Omental fat pad (tissue), 4 donors: Measurements from ENCODE around the gene SSBP3. TPM values are rescaled to one million over a fixed set of nuclear protein-coding genes. Genes with fewer than 3 reads are reported as not detected.

Experiments used
- ATAC-seq: fragments of 150-250 bp; one replicate; pipeline ENCODE4 v1.9.1; 2016; ENCODE audit warnings: mild to moderate bottlenecking, moderate library complexity; ENCODE audit not compliant: low FRiP score
- DNase-seq: peaks from one replicate; pipeline ENCODE4 v3.0.0-alpha.2; 2019; ENCODE audit warnings: low spot score
- CTCF ChIP-seq, 3 donors: fragments of 450-650 bp; IDR thresholded peaks; one replicate each; pipeline ENCODE4 v1.5.1; 2016 to 2017; ENCODE audit warnings: antibody characterized with exemption in 3 of 3, mild to moderate bottlenecking in 3 of 3, moderate library complexity in 2 of 3
- total RNA-seq, 4 donors: library from RNA; depleted of rRNA; stranded (reverse); fragments of >200 nt; gene quantifications; one replicate each; pipeline ENCODE4 v1.1.0, GENCODE V29; 2016

SSBP3 gene
- total RNA-seq, 4 donors from 2014 or later: 21.0 to 32.6 (median 22.9) TPM

GRCh38 chr1:54371942-54372275 lies 34.3 kb downstream of the SSBP3 start:
- ATAC-seq: no peak
- DNase-seq: no peak
- TF ChIP-seq CTCF (IDR thresholded peaks at IDR 0.05): no peak

GRCh38 chr1:54371038-54371941 lies 34.9 kb downstream of the SSBP3 start:
- DNase-seq (no peak), ATAC-seq (no peak)
- TF ChIP-seq CTCF (IDR thresholded peaks at IDR 0.05): no peak

DNA sequence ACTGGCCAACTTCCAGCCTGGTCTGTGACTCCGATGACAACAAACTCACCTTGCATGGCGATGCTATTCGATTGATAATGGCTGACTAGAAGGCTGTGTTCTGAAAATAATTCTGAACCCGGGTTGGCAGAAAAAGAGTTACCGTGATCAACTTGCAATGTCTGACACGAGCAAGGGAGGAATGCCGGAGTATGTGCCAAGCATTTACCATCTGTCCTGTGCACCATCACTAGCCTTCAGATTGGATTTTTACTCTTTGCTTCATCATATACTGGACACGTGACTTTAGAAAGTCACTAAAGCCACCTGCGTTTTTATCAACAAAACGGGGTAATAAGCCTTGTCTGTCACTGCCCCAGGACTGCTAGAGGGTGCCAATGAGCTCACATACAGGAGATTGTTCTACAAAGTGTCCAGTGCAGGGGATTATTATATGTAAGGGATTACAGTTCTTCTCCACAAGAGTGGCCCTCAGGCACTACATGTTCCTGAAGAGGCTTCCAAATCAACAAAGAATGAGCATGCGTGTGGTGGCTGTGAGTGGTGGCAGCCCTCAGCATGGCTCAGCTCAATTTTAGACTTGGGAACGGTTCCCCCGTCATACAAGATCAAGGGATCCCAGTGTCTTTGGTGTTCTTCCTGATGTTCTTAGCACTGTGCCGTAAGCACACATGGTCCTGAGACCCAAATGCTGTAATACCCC lies 35.8 kb downstream of the SSBP3 start:
- DNase-seq (no peak), ATAC-seq (no peak)
- no peak for TF ChIP-seq CTCF (IDR thresholded peaks at IDR 0.05)

DNA sequence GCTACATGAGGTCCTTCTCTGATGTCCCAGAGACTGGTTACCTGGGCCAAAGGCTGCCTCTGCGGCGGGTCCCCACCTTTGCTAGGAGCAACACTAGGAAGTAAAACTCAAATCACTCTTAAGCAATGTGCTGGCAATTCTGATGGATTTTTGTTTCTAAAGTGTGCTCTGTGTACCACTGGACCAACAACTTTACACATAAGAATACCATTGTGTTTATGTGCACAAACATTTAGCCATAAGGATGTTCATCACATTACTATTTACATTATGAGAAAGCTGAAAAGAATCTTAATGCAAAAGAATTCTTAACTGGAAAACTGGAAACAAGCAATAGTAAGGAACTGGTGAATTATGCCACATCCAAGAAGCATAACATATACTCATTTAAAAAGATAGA lies 38.6 kb downstream of the SSBP3 start:
- TF ChIP-seq CTCF (IDR thresholded peaks at IDR 0.05): no peak
- no peak for ATAC-seq

DNA sequence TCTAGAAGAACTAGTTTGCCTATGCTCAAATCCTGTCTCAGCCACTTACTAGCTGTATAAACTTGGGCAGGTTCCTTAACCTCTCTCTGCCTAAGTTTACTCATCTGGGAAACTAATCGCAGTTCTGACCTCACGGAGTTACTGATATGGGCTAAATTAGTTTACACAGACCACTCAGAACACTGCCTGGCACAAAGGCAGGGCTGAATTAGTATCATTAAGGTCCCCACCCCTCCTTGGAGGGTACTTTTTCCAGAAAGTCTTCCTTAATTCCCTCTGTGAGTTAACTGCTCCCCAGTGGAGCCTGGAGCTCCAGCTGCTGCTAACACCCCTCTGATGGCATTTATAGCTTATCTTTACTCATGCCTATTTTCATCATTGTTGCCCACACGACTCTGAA lies 40.3 kb downstream of the SSBP3 start:
- no peak for TF ChIP-seq CTCF (IDR thresholded peaks at IDR 0.05)
- DNase-seq (no peak), ATAC-seq (no peak)

More for the DNA sequence above, 38.6 kb downstream of the SSBP3 start:
- DNase-seq: no peak

DNA sequence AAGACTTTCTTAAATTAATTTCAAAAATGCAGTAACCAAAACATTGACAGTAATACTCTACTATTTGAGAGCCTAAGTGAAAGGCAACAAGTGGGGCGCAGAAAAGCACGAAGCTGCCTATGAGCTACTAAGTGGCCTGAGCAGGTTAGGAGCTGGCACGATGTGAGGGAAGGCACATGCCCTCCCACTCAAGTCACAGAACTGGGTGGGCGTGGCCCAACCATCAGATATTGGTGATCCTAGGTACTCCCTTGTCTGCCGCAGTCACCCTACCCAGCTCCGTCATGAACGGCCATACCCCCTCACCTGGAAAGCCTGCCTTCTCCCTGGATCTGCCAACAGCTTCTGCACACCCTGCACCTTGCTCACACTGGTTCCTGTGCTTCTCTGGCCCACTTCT lies 40.8 kb downstream of the SSBP3 start:
- TF ChIP-seq CTCF (IDR thresholded peaks at IDR 0.05): no peak
- ATAC-seq: no peak
- no peak for DNase-seq
